Fibroblast of mammary gland (primary cell): ENCODE results near the gene CD300LD.
"Not testable (repeated sequence)": the region's sequence is repeated elsewhere in the genome, so short reads cannot be mapped to it uniquely, and the experiment has no call there.

Experiments used
- DNase-seq: peaks from one replicate; pipeline ENCODE4 v3.0.0-alpha.2; 2010; ENCODE audit warnings: low read depth
- H3K4me3 ChIP-seq: 2 replicates; pipeline ENCODE4 v1.5.1; 2011; ENCODE audit warnings: low read depth, mild to moderate bottlenecking, low read length, moderate library complexity; ENCODE audit not compliant: control insufficient read depth
- TF ChIP-seq, protein P1 (sequence below): conservative IDR thresholded peaks from 2 replicates; pipeline ENCODE4 v1.5.1; 2011; ENCODE audit warnings: low read depth, low read length, inconsistent platforms; ENCODE audit not compliant: control insufficient read depth, insufficient read depth

CD300LD gene

GRCh38 chr17:74633326-74633725 lies 41.2 kb upstream of the CD300LD start:
- no peak overlapping the region for H3K4me3 ChIP-seq
- no peak for DNase-seq
- TF ChIP-seq, protein P1, sequence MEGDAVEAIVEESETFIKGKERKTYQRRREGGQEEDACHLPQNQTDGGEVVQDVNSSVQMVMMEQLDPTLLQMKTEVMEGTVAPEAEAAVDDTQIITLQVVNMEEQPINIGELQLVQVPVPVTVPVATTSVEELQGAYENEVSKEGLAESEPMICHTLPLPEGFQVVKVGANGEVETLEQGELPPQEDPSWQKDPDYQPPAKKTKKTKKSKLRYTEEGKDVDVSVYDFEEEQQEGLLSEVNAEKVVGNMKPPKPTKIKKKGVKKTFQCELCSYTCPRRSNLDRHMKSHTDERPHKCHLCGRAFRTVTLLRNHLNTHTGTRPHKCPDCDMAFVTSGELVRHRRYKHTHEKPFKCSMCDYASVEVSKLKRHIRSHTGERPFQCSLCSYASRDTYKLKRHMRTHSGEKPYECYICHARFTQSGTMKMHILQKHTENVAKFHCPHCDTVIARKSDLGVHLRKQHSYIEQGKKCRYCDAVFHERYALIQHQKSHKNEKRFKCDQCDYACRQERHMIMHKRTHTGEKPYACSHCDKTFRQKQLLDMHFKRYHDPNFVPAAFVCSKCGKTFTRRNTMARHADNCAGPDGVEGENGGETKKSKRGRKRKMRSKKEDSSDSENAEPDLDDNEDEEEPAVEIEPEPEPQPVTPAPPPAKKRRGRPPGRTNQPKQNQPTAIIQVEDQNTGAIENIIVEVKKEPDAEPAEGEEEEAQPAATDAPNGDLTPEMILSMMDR: no peak

- TF ChIP-seq, protein P1: no peak
- no peak overlapping the region for H3K4me3 ChIP-seq
- peak; percentile 29 for DNase-seq
Observed at GRCh38 chr17:74632617-74633016, 40.5 kb upstream of the CD300LD start.

DNA sequence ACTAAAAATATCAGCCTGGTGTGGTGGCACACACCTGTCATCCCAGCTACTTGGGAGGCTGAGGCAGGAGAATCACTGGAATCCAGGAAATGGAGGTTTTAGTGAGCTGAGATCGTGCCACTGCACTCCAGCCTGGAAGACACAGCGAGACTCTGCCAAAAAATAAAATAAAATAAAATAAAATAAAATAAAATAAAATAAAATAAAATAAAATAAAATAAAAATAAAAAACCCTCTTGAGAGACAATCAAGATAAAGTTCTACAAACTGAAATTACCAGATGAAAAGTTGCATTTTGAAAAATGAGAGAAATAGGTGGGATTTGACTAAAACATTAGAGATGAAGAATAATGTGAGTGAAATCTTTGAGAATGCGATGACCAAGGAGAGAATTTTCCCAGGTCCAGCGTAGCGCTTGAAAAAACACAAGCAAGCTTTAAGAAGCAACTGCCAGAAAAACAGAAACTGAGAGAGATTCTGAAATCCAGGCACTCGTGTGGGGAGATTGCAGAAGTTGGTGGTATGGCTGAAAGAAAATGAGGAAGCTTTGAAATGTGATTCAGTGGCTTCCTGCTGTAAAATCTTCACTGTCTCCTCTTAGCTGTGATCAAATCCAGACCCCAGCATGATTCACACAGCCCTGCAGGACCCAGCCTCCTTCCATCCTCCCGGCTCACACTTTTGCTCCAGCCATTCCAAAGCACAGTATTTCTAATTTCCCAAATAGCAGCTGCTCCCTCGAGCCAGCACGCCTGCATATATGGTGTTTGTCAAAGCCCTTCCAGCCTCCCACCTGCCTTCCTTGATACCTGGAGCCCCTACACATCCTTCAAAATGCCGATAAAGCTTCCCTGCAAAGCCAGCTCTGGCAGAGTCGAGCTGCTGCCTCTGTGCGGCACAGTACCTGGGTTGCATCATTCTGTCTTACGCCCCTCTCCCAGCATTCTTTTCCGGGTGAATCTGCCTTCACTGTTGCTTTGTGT lies 39.7 kb upstream of the CD300LD start:
- DNase-seq: peak; percentile 56

GRCh38 chr17:74630251-74630650 lies 38.2 kb upstream of the CD300LD start:
- not testable (repeated sequence) for H3K4me3 ChIP-seq, DNase-seq

More for the DNA sequence above, 39.7 kb upstream of the CD300LD start:
- TF ChIP-seq, protein P1: no peak
- no peak overlapping the region for H3K4me3 ChIP-seq

DNA sequence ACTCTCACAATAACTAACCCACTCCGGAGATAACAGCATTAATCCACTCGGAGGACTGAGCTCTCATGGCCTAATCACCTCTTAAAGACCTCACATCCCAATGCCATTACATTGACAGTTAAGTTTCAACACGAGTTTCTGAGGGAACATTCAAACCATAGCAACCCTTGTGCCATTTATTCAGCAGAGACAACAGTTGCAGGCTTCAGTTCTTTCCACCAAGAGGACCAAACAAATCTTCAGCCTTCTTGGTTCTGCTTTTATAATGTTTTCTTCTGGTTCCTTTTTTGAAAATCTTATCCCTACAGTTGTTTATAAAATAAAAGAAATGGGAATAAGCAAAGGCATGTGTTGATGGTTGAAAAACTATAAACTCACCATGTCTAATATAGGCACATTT lies 33.6 kb upstream of the CD300LD start:
- no peak for DNase-seq
- no peak overlapping the region for H3K4me3 ChIP-seq
- TF ChIP-seq, protein P1: no peak

GRCh38 chr17:74624131-74624530 lies 32.0 kb upstream of the CD300LD start:
- no peak overlapping the region for H3K4me3 ChIP-seq
- TF ChIP-seq, protein P1: no peak
- DNase-seq: no peak

- TF ChIP-seq, protein P1: no peak
- no peak for DNase-seq
- no peak within 1 kb of the TSS for H3K4me3 ChIP-seq
Observed at GRCh38 chr17:74623693-74624093, 31.6 kb upstream of the CD300LD start, which contains the start of gene CD300E. Gene CD300E, minus strand, starts transcription at chr17:74623738. Its CDS starts 117 bp downstream, at chr17:74623621.
